Muscle layer of duodenum (tissue), 2 donors: ENCODE data around the gene C3.
"Not testable (repeated sequence)": the region's sequence is repeated elsewhere in the genome, so short reads cannot be mapped to it uniquely, and the experiment has no call there.

Source experiments
- H3K27ac ChIP-seq: one replicate; pipeline ENCODE4 v1.7.0; 2013; ENCODE audit warnings: mild to moderate bottlenecking, low read length
- H3K27me3 ChIP-seq: one replicate; pipeline ENCODE4 v1.7.0; 2013; ENCODE audit warnings: low read depth, mild to moderate bottlenecking, control low read depth, low read length
- H3K36me3 ChIP-seq, 2 donors: one replicate each; pipeline ENCODE4 v1.7.0; 2013; ENCODE audit warnings: low read length in 2 of 2, control low read depth in 1 of 2, mild to moderate bottlenecking in 1 of 2; ENCODE audit not compliant: insufficient read depth in 2 of 2, control insufficient read depth in 1 of 2
- H3K4me1 ChIP-seq, 2 donors: one replicate each; pipeline ENCODE4 v1.7.0; 2013; ENCODE audit warnings: low read length in 2 of 2, mild to moderate bottlenecking in 2 of 2, control low read depth in 1 of 2, moderate library complexity in 1 of 2; ENCODE audit not compliant: insufficient read depth in 2 of 2, control insufficient read depth in 1 of 2
- H3K4me3 ChIP-seq, 2 donors: one replicate each; pipeline ENCODE4 v1.7.0; 2013; ENCODE audit warnings: low read length in 2 of 2, low read depth in 1 of 2, mild to moderate bottlenecking in 1 of 2
- H3K9me3 ChIP-seq, 2 donors: one replicate each; pipeline ENCODE4 v1.7.0; 2013; ENCODE audit warnings: low read length in 2 of 2, control low read depth in 1 of 2, mild to moderate bottlenecking in 1 of 2; ENCODE audit not compliant: control insufficient read depth in 1 of 2
- donor health status: healthy.

C3 gene

GRCh38 chr19:6668691-6669090, 51.8 kb downstream of the C3 start:
- Histone ChIP-seq H3K27ac (no peak overlapping the region), H3K27me3 (no peaks in the 10 kb centered on the region), H3K9me3 (no peaks in the 10 kb centered on the region), H3K4me1 (no peaks in the 10 kb centered on the region), H3K4me3 (peak overlapping the region in 1 of 2 donors; percentile 21), H3K36me3 (no peaks in the 10 kb centered on the region)

- H3K9me3 ChIP-seq, result no peaks in the 10 kb centered on the region
- no peaks in the 10 kb centered on the region for H3K4me1 ChIP-seq
- no peaks in the 10 kb centered on the region for H3K36me3 ChIP-seq
- H3K27ac ChIP-seq, result no peak overlapping the region
- H3K4me3 ChIP-seq, result no peak overlapping the region
- peaks cover 10% of the 10 kb centered on the region for H3K27me3 ChIP-seq
These were observed 53.3 kb downstream of the C3 start for GRCh38 chr19:6667114-6667627.

- Histone ChIP-seq H3K4me1 (no peaks in the 10 kb centered on the region), H3K36me3 (no peaks in the 10 kb centered on the region), H3K27me3 (peaks cover 24% of the 10 kb centered on the region), H3K27ac (no peak overlapping the region), H3K4me3 (no peak overlapping the region), H3K9me3 (no peaks in the 10 kb centered on the region)
These were observed 55.5 kb downstream of the C3 start for GRCh38 chr19:6664916-6665315.

GRCh38 chr19:6663236-6664201, 56.9 kb downstream of the C3 start:
- H3K4me1 ChIP-seq, result no peaks in the 10 kb centered on the region
- H3K27me3 ChIP-seq, result peaks cover 25% of the 10 kb centered on the region
- H3K9me3 ChIP-seq, result no peaks in the 10 kb centered on the region

GRCh38 chr19:6662702-6663101, 57.7 kb downstream of the C3 start:
- H3K4me1 ChIP-seq, result no peaks in the 10 kb centered on the region
- no peaks in the 10 kb centered on the region for H3K36me3 ChIP-seq
- H3K27ac ChIP-seq, result no peak overlapping the region
- peaks cover 25% of the 10 kb centered on the region for H3K27me3 ChIP-seq
- H3K9me3 ChIP-seq, result no peaks in the 10 kb centered on the region
- H3K4me3 ChIP-seq, result no peak overlapping the region

More at GRCh38 chr19:6663236-6664201, 56.9 kb downstream of the C3 start:
- Histone ChIP-seq H3K4me3 (no peak overlapping the region), H3K27ac (no peak overlapping the region), H3K36me3 (no peaks in the 10 kb centered on the region)

GRCh38 chr19:6661509-6662244, 58.8 kb downstream of the C3 start:
- H3K9me3 ChIP-seq, H3K27ac ChIP-seq, H3K4me1 ChIP-seq, H3K4me3 ChIP-seq, H3K36me3 ChIP-seq: not testable (repeated sequence)
- H3K27me3 ChIP-seq, result peaks cover 25% of the 10 kb centered on the region

- H3K27ac ChIP-seq, result no peak overlapping the region
- H3K9me3 ChIP-seq, result no peaks in the 10 kb centered on the region
- peaks cover 25% of the 10 kb centered on the region for H3K27me3 ChIP-seq
- no peaks in the 10 kb centered on the region for H3K4me1 ChIP-seq
- H3K36me3 ChIP-seq, result no peaks in the 10 kb centered on the region
- H3K4me3 ChIP-seq, result no peak overlapping the region
These were observed 59.5 kb downstream of the C3 start for GRCh38 chr19:6660930-6661329.

- not testable (repeated sequence) for H3K27ac ChIP-seq, H3K4me1 ChIP-seq, H3K36me3 ChIP-seq, H3K4me3 ChIP-seq, H3K9me3 ChIP-seq
- H3K27me3 ChIP-seq, result peaks cover 11% of the 10 kb centered on the region
These were observed 64.1 kb downstream of the C3 start for GRCh38 chr19:6656390-6656789.

- no peak overlapping the region for H3K27ac ChIP-seq
- H3K4me3 ChIP-seq, result no peak overlapping the region
- H3K4me1 ChIP-seq, result no peaks in the 10 kb centered on the region
- no peaks in the 10 kb centered on the region for H3K9me3 ChIP-seq
- H3K36me3 ChIP-seq, result no peaks in the 10 kb centered on the region
- no peaks in the 10 kb centered on the region for H3K27me3 ChIP-seq
These were observed 65.8 kb downstream of the C3 start for GRCh38 chr19:6654347-6655310.

- no peak overlapping the region for H3K27ac ChIP-seq
These were observed 67.7 kb downstream of the C3 start for GRCh38 chr19:6652805-6653094.

More at GRCh38 chr19:6652805-6653094, 67.7 kb downstream of the C3 start:
- H3K4me3 ChIP-seq, result no peak overlapping the region
- no peaks in the 10 kb centered on the region for H3K27me3 ChIP-seq
- no peaks in the 10 kb centered on the region for H3K4me1 ChIP-seq
- H3K9me3 ChIP-seq, result no peaks in the 10 kb centered on the region
- no peaks in the 10 kb centered on the region for H3K36me3 ChIP-seq
